HG02642 (cell line): ENCODE results near the gene ANKLE1.

Experiments
- ATAC-seq: cut with Tn5 transposase; IDR thresholded peaks from one replicate; pipeline ENCODE4 v1.9.1; 2021; ENCODE audit warnings: mild to moderate bottlenecking; ENCODE audit not compliant: unreplicated experiment, poor library complexity

The ANKLE1 gene

DNA sequence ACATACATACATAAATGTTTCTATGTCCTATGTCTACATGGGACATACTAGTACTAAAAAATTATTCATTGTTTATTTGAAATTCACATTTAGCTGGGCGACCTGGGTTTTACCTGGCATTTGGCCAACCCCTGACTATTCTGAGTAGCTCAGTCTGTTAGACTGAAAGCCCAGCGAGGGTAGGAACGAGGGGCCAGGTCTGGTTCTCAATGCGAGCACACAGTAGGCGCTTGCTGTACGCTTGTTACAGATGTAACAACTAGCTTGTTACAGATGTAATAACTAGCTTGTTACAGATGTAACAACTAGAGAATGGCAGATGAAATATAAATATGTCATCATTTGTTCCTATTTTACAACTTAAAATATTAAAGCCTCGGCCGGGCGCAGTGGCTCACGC, 53.9 kb downstream of the ANKLE1 start:
- ATAC-seq = no peak
